ENCODE data around the gene CFAP221. TPM values are rescaled to one million over a fixed set of nuclear protein-coding genes. Genes with fewer than 3 reads are reported as not detected.

Gene CFAP221
- total RNA-seq, 2 experiments from 2014 or later = not detected

GRCh38 chr2:119638685-119639554, 94.7 kb downstream of the CFAP221 start:
- Histone ChIP-seq H3K4me3 (ENCODE audit: low read length) (no peak overlapping the region), H3K36me3 (ENCODE audit: insufficient read depth, low read length) (no peaks in the 10 kb centered on the region), H3K27me3 (ENCODE audit: control insufficient read depth in 1 of 2, insufficient read depth in 2 of 2, low read length in 2 of 2) (no peaks in the 10 kb centered on the region), H3K4me1 (ENCODE audit: insufficient read depth, low read length) (peaks cover 4% of the 10 kb centered on the region), H3K9me3 (ENCODE audit: control insufficient read depth in 1 of 2, insufficient read depth in 1 of 2, low read length in 2 of 2) (no peaks in the 10 kb centered on the region), H3K27ac (ENCODE audit: low read depth in 1 of 2, low read length in 2 of 2) (no peak overlapping the region)
- H3K36me3 Mint-ChIP-seq (ENCODE audit: low read depth) = no peaks in the 10 kb centered on the region
- no peak for TF ChIP-seq CTCF (IDR thresholded peaks at IDR 0.05)
- H3K27me3 Mint-ChIP-seq = peaks cover 5% of the 10 kb centered on the region
- CTCF ChIA-PET = no interaction called here
- DNase-seq (no peak), ATAC-seq (ENCODE audit: poor library complexity) (no peak)
- H3K27ac Mint-ChIP-seq = no peak overlapping the region
- no peaks in the 10 kb centered on the region for H3K9me3 Mint-ChIP-seq
- H3K4me3 Mint-ChIP-seq = no peak overlapping the region
- POLR2A ChIA-PET = no interaction called here
- H3K4me1 Mint-ChIP-seq (ENCODE audit: low read depth) = peaks cover 5% of the 10 kb centered on the region
- intact Hi-C loops (cut with DNase I, micrococcal nuclease) = loop anchor here in 1 of 2 experiments (1.0 kb wide), 1 partner anchor 1043 kb away; no protein-coding TSS in a partner anchor

GRCh38 chr2:119641562-119642258, 97.5 kb downstream of the CFAP221 start:
- ChIA-PET POLR2A (interaction anchor here (1.1 to 1.3 kb wide), 3 partner anchors 533 to 535 kb away, joined by 3 to 5 read pairs (median 4); no protein-coding TSS in a partner anchor), CTCF (interaction anchor here (0.8 to 1.0 kb wide), 3 partner anchors 10 to 1039 kb away, joined by 3 to 4 read pairs (median 4); no protein-coding TSS in a partner anchor)
- intact Hi-C loops (cut with DNase I, micrococcal nuclease) = loop anchor here (1.0 to 10.0 kb wide), 6 partner anchors 185 to 673 kb away; no protein-coding TSS in a partner anchor
- peaks cover 4% of the 10 kb centered on the region for H3K4me1 ChIP-seq (ENCODE audit: insufficient read depth, low read length)
- ATAC-seq (ENCODE audit: poor library complexity) (peak; percentile 94), DNase-seq (peak; percentile 46 to 84 (median 64))
- no peak overlapping the region for H3K4me3 ChIP-seq (ENCODE audit: low read length)
- TF ChIP-seq CTCF (IDR thresholded peaks at IDR 0.05) = peak; percentile 96
- H3K27ac Mint-ChIP-seq = no peak overlapping the region
- H3K27me3 ChIP-seq (ENCODE audit: control insufficient read depth in 1 of 2, insufficient read depth in 2 of 2, low read length in 2 of 2) = no peaks in the 10 kb centered on the region
- H3K4me1 Mint-ChIP-seq (ENCODE audit: low read depth) = peaks cover 5% of the 10 kb centered on the region
- no peak overlapping the region for H3K27ac ChIP-seq (ENCODE audit: low read depth in 1 of 2, low read length in 2 of 2)
- H3K36me3 ChIP-seq (ENCODE audit: insufficient read depth, low read length) = no peaks in the 10 kb centered on the region
- H3K9me3 ChIP-seq (ENCODE audit: control insufficient read depth in 1 of 2, insufficient read depth in 1 of 2, low read length in 2 of 2) = no peaks in the 10 kb centered on the region
- H3K4me3 Mint-ChIP-seq = no peak overlapping the region
- H3K36me3 Mint-ChIP-seq (ENCODE audit: low read depth) = no peaks in the 10 kb centered on the region
- H3K27me3 Mint-ChIP-seq = peaks cover 5% of the 10 kb centered on the region
- H3K9me3 Mint-ChIP-seq = no peaks in the 10 kb centered on the region

DNA sequence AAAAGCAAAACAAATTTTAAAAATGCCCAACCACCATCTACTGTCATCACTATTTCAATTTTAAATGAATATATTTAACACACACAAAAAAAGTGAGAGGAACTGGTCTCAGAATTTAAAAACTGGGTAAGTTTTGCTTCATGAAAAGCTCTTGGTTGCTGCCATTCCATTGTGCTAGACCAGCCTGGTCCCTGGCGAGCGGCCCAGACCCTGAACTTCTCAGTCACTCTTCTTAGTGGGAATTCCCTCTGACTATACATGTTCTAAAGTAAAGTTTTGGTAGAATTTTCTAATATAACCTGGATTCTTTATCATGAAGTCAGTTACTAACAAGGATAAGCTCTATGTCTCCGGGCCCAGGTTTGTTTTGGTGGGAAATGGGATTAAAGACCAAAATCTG, 99.9 kb downstream of the CFAP221 start:
- H3K27ac ChIP-seq (ENCODE audit: low read depth in 1 of 2, low read length in 2 of 2) = no peak overlapping the region
- Mint-ChIP-seq H3K36me3 (ENCODE audit: low read depth) (no peaks in the 10 kb centered on the region), H3K4me1 (ENCODE audit: low read depth) (peaks cover 5% of the 10 kb centered on the region), H3K9me3 (no peaks in the 10 kb centered on the region), H3K4me3 (no peak overlapping the region), H3K27me3 (peaks cover 19% of the 10 kb centered on the region), H3K27ac (no peak overlapping the region)
- no peak for ATAC-seq (ENCODE audit: poor library complexity)
- no peak for TF ChIP-seq CTCF (IDR thresholded peaks at IDR 0.05)
- no peak for DNase-seq
- H3K4me1 ChIP-seq (ENCODE audit: insufficient read depth, low read length) = peaks cover 4% of the 10 kb centered on the region
- H3K9me3 ChIP-seq (ENCODE audit: control insufficient read depth in 1 of 2, insufficient read depth in 1 of 2, low read length in 2 of 2) = peaks cover under 1 to 5% of the 10 kb centered on the region in 2 experiments
- H3K27me3 ChIP-seq (ENCODE audit: control insufficient read depth in 1 of 2, insufficient read depth in 2 of 2, low read length in 2 of 2) = peaks cover 0 to 3% of the 10 kb centered on the region in 2 experiments
- ChIA-PET POLR2A (no interaction called here), CTCF (no interaction called here)
- intact Hi-C loops (cut with DNase I, micrococcal nuclease) = loop anchor here in 1 of 2 experiments (5.0 to 10.0 kb wide), 2 partner anchors 183 to 671 kb away; no protein-coding TSS in a partner anchor
- H3K4me3 ChIP-seq (ENCODE audit: low read length) = no peak overlapping the region
- H3K36me3 ChIP-seq (ENCODE audit: insufficient read depth, low read length) = no peaks in the 10 kb centered on the region

Data from CD4-positive, alpha-beta T cell (primary cell).